H9 (cell line): ENCODE results near the gene NSG1. TPM values are rescaled to one million over a fixed set of nuclear protein-coding genes. Genes with fewer than 3 reads are reported as not detected.

Experiments
- DNase-seq: peaks from one replicate; pipeline ENCODE4 v3.0.0-alpha.2; 2017
- H2AFZ ChIP-seq: one replicate; pipeline ENCODE4 v1.6.1; 2013; ENCODE audit warnings: mild to moderate bottlenecking, low read length, control low read depth, moderate library complexity
- H2AK5ac ChIP-seq: 2 replicates; pipeline ENCODE4 v1.6.1; 2013; ENCODE audit warnings: low read length, control low read depth, mixed read lengths; ENCODE audit not compliant: insufficient read length
- H2BK120ac ChIP-seq: one replicate; pipeline ENCODE4 v1.6.1; 2013; ENCODE audit warnings: low read depth, mild to moderate bottlenecking, low read length, control low read depth, inconsistent platforms; ENCODE audit not compliant: poor library complexity, severe bottlenecking
- H2BK12ac ChIP-seq: 2 replicates; pipeline ENCODE4 v1.6.1; 2013; ENCODE audit warnings: low read length, control low read depth, mixed read lengths, low read depth; ENCODE audit not compliant: insufficient read length
- H2BK15ac ChIP-seq: 2 replicates; pipeline ENCODE4 v1.6.1; 2013; ENCODE audit warnings: low read depth, low read length, control low read depth
- H2BK20ac ChIP-seq: one replicate; pipeline ENCODE4 v1.6.1; 2013; ENCODE audit warnings: low read depth, mild to moderate bottlenecking, low read length, control low read depth, inconsistent platforms; ENCODE audit not compliant: poor library complexity, severe bottlenecking
- H2BK5ac ChIP-seq: 2 replicates; pipeline ENCODE4 v1.6.1; 2013; ENCODE audit warnings: low read length, control low read depth, mixed read lengths; ENCODE audit not compliant: insufficient read length
- H3K14ac ChIP-seq: 2 replicates; pipeline ENCODE4 v1.6.1; 2013; ENCODE audit warnings: low read length, control low read depth; ENCODE audit not compliant: insufficient read depth
- H3K18ac ChIP-seq: 2 replicates; pipeline ENCODE4 v1.6.1; 2013; ENCODE audit warnings: low read depth, mild to moderate bottlenecking, mixed read lengths, low read length, control low read depth; ENCODE audit not compliant: insufficient read length
- H3K23ac ChIP-seq: 2 replicates; pipeline ENCODE4 v1.6.1; 2013; ENCODE audit warnings: low read length, control low read depth, mixed read lengths, low read depth; ENCODE audit not compliant: insufficient read length
- H3K23me2 ChIP-seq: 2 replicates; pipeline ENCODE4 v1.6.1; 2013; ENCODE audit warnings: low read depth, mild to moderate bottlenecking, mixed read lengths, low read length, control low read depth; ENCODE audit not compliant: insufficient read length, poor library complexity, severe bottlenecking
- H3K27ac ChIP-seq: 2 replicates; pipeline ENCODE4 v1.5.1; 2013; ENCODE audit warnings: low read length, control low read depth, mixed read lengths, low read depth; ENCODE audit not compliant: insufficient read length
- H3K27me3 ChIP-seq: 2 replicates; pipeline ENCODE4 v1.6.1; 2013; ENCODE audit warnings: low read length, control low read depth, inconsistent platforms; ENCODE audit not compliant: insufficient read depth
- H3K4ac ChIP-seq: 2 replicates; pipeline ENCODE4 v1.6.1; 2013; ENCODE audit warnings: low read depth, mild to moderate bottlenecking, control low read depth, inconsistent platforms, low read length, moderate library complexity
- H3K4me1 ChIP-seq: 2 replicates; pipeline ENCODE4 v1.6.1; 2013; ENCODE audit warnings: low read length, control low read depth, inconsistent platforms; ENCODE audit not compliant: insufficient read depth
- H3K4me2 ChIP-seq: 2 replicates; pipeline ENCODE4 v1.6.1; 2013; ENCODE audit warnings: low read length, control low read depth, mixed read lengths; ENCODE audit not compliant: insufficient read length, insufficient read depth
- H3K56ac ChIP-seq: 2 replicates; pipeline ENCODE4 v1.6.1; 2013; ENCODE audit warnings: low read depth, mild to moderate bottlenecking, mixed read lengths, low read length, control low read depth; ENCODE audit not compliant: insufficient read length
- H3K79me1 ChIP-seq: 2 replicates; pipeline ENCODE4 v1.6.1; 2013; ENCODE audit warnings: low read depth, mild to moderate bottlenecking, moderate library complexity, low read length, control low read depth, inconsistent platforms; ENCODE audit not compliant: insufficient read depth, poor library complexity, severe bottlenecking
- H3K79me2 ChIP-seq: 2 replicates; pipeline ENCODE4 v1.6.1; 2013; ENCODE audit warnings: low read length, control low read depth, inconsistent platforms; ENCODE audit not compliant: insufficient read depth
- H3K9ac ChIP-seq: 2 replicates; pipeline ENCODE4 v1.6.1; 2013; ENCODE audit warnings: low read length, control low read depth, mixed read lengths; ENCODE audit not compliant: insufficient read length; ENCODE audit errors: extremely low read depth
- H3K9me3 ChIP-seq: one replicate; pipeline ENCODE4 v1.6.1; 2013; ENCODE audit warnings: low read depth, low read length, inconsistent platforms; ENCODE audit not compliant: control insufficient read depth
- H3T11ph ChIP-seq: one replicate; pipeline ENCODE4 v1.6.1; 2013; ENCODE audit warnings: mild to moderate bottlenecking, low read length, control low read depth, inconsistent platforms
- H4K20me1 ChIP-seq: one replicate; pipeline ENCODE4 v1.6.1; 2013; ENCODE audit not compliant: control insufficient read depth, insufficient read length, insufficient read depth
- H4K5ac ChIP-seq: 2 replicates; pipeline ENCODE4 v1.6.1; 2013; ENCODE audit warnings: low read depth, mild to moderate bottlenecking, mixed read lengths, low read length, control low read depth; ENCODE audit not compliant: insufficient read length
- H4K8ac ChIP-seq: replicated peaks from 2 replicates; pipeline ENCODE4 v1.6.1; 2013; ENCODE audit warnings: low read length, control low read depth, mixed read lengths, low read depth; ENCODE audit not compliant: insufficient read length
- H4K91ac ChIP-seq: 2 replicates; pipeline ENCODE4 v1.6.1; 2013; ENCODE audit warnings: low read depth, mild to moderate bottlenecking, moderate library complexity, mixed read lengths, low read length, control low read depth; ENCODE audit not compliant: insufficient read length
- H3K27ac Mint-ChIP-seq, 3 experiments: 2 replicates in 2 of 3; 3 replicates in 1 of 3; pipeline ENCODE4 v1.8.0; 2020 to 2021; ENCODE audit warnings: mixed read lengths in 3 of 3, mild to moderate bottlenecking in 1 of 3, moderate library complexity in 1 of 3
- H3K27me3 Mint-ChIP-seq: 2 replicates; pipeline ENCODE4 v1.8.0; 2021; ENCODE audit warnings: low read depth, mild to moderate bottlenecking, moderate library complexity, mixed read lengths
- H3K36me3 Mint-ChIP-seq, 3 experiments: 2 replicates in 2 of 3; 3 replicates in 1 of 3; pipeline ENCODE4 v1.8.0; 2020 to 2021; ENCODE audit warnings: low read depth in 3 of 3, mixed read lengths in 3 of 3; ENCODE audit not compliant: insufficient read depth in 1 of 3
- H3K4me1 Mint-ChIP-seq, 2 experiments: 2 replicates each; pipeline ENCODE4 v1.8.0; 2020; ENCODE audit warnings: mixed read lengths in 2 of 2
- H3K4me3 Mint-ChIP-seq, 2 experiments: 2 replicates in 1 of 2; 3 replicates in 1 of 2; pipeline ENCODE4 v1.8.0; 2020 to 2021; ENCODE audit warnings: mild to moderate bottlenecking in 2 of 2, mixed read lengths in 2 of 2, moderate library complexity in 1 of 2
- H3K9me3 Mint-ChIP-seq, 2 experiments: 2 replicates in 1 of 2; 3 replicates in 1 of 2; pipeline ENCODE4 v1.8.0; 2020; ENCODE audit warnings: mild to moderate bottlenecking in 2 of 2, mixed read lengths in 2 of 2, moderate library complexity in 1 of 2
- CTCF ChIP-seq: fragments of 200-600 bp; sonication (generic); conservative IDR thresholded peaks from 3 replicates; pipeline ENCODE4 v1.8.0; 2021; ENCODE audit warnings: antibody characterized with exemption, mild to moderate bottlenecking
- WGBS: extraction: QIAGEN DNeasy Blood & Tissue Kit; methylation state at CpG from one replicate; pipeline ENCODE4 v1.1.7; 2013; ENCODE audit warnings: missing lambda C conversion rate, low lambda C conversion rate, mixed read lengths; ENCODE audit not compliant: insufficient read length; ENCODE audit errors: extremely low coverage; 5-methylcytosine and 5-hydroxymethylcytosine counted together
- total RNA-seq: library from RNA; stranded (reverse); gene quantifications from 2 replicates; pipeline ENCODE4 v1.2.1, GENCODE V29; 2021

NSG1 gene
- total RNA-seq, 1 experiment from 2014 or later = 9.3 TPM

- no CpG with 5 or more reads among the region's 6 CpGs for WGBS
- peaks cover 34 to 50% of the 10 kb centered on the region in 2 experiments for H3K4me1 Mint-ChIP-seq
Observed at GRCh38 chr4:4460759-4461158, 73.9 kb downstream of the NSG1 start.

More at GRCh38 chr4:4460759-4461158, 73.9 kb downstream of the NSG1 start:
- H3K9ac ChIP-seq = no peak overlapping the region
- H2BK12ac ChIP-seq = no peak overlapping the region
- no peak overlapping the region for H4K91ac ChIP-seq
- H3K27ac ChIP-seq = no peak overlapping the region
- H3K23me2 ChIP-seq = no peaks in the 10 kb centered on the region
- no peak overlapping the region for H2BK15ac ChIP-seq
- peaks cover 17% of the 10 kb centered on the region; the same call in 1 of the 2 replicates for H3K4me1 ChIP-seq
- no peak overlapping the region for H3K27ac Mint-ChIP-seq
- H3K4me3 Mint-ChIP-seq = no peak overlapping the region
- no peak overlapping the region for H2AK5ac ChIP-seq
- no peaks in the 10 kb centered on the region for H3K79me2 ChIP-seq
- no peaks in the 10 kb centered on the region; the same call in 1 of the 2 replicates for H3K27me3 Mint-ChIP-seq
- H3K36me3 Mint-ChIP-seq = peaks cover 11 to 22% (median 16%) of the 10 kb centered on the region in 3 experiments
- no peak overlapping the region for H2AFZ ChIP-seq
- H4K5ac ChIP-seq = no peak overlapping the region
- H2BK5ac ChIP-seq = no peak overlapping the region
- no peaks in the 10 kb centered on the region for H4K20me1 ChIP-seq
- no peak overlapping the region for H3K4ac ChIP-seq
- no peak overlapping the region for H3K56ac ChIP-seq
- DNase-seq = no peak
- H3K79me1 ChIP-seq = no peaks in the 10 kb centered on the region
- no peak overlapping the region for H3K4me2 ChIP-seq
- no peaks in the 10 kb centered on the region; a peak in 2 of 5 replicates for H3K9me3 Mint-ChIP-seq
- TF ChIP-seq CTCF = no peak
- no peak overlapping the region for H3T11ph ChIP-seq
- no peak overlapping the region for H2BK20ac ChIP-seq
- H4K8ac ChIP-seq = no peak overlapping the region
- H3K23ac ChIP-seq = no peak overlapping the region
- no peaks in the 10 kb centered on the region for H3K27me3 ChIP-seq
- no peak overlapping the region for H2BK120ac ChIP-seq
- H3K14ac ChIP-seq = no peak overlapping the region
- no peak overlapping the region for H3K18ac ChIP-seq
- no peaks in the 10 kb centered on the region for H3K9me3 ChIP-seq
